Measurements from ENCODE around the gene ACAD10.

DNA sequence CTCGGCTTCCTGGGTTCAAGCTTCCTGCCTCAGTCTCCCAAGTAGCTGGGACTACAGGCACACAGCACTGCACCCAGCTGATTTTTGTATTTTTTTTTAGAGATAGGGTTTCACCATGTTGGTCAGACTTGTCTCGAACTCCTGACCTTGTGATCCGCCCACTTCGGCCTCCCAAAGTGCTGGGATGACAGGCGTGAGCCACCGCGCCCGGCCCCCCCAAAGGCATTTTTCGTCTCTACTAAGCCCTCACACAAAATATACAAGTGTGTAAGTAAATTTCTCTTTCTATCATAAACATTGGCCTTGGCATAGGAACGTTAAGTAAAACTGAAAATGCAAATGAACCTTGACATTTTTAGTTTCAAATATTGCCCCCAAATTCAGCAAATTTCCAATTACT is 2.1 kb downstream of the ACAD10 start:
- TF ChIP-seq, protein P1, sequence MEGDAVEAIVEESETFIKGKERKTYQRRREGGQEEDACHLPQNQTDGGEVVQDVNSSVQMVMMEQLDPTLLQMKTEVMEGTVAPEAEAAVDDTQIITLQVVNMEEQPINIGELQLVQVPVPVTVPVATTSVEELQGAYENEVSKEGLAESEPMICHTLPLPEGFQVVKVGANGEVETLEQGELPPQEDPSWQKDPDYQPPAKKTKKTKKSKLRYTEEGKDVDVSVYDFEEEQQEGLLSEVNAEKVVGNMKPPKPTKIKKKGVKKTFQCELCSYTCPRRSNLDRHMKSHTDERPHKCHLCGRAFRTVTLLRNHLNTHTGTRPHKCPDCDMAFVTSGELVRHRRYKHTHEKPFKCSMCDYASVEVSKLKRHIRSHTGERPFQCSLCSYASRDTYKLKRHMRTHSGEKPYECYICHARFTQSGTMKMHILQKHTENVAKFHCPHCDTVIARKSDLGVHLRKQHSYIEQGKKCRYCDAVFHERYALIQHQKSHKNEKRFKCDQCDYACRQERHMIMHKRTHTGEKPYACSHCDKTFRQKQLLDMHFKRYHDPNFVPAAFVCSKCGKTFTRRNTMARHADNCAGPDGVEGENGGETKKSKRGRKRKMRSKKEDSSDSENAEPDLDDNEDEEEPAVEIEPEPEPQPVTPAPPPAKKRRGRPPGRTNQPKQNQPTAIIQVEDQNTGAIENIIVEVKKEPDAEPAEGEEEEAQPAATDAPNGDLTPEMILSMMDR (conservative IDR thresholded peaks at IDR 0.05 in 1 of 2, IDR thresholded peaks at IDR 0.05 in 1 of 2; ENCODE audit: extremely low read depth in 1 of 2, insufficient read depth in 1 of 2, low read depth in 1 of 2, low read length in 2 of 2): no peak
- no peak for TF ChIP-seq EZH2 (IDR thresholded peaks at IDR 0.05; ENCODE audit: borderline replicate concordance, low read length)

Measured in mammary epithelial cell (primary cell).